Esophagus squamous epithelium (tissue), 4 donors: Measurements from ENCODE around the gene SPSB4.

Source experiments
- POLR2A ChIP-seq, 4 donors: fragments of 450-650 bp; IDR thresholded peaks; one replicate each; pipeline ENCODE4 v1.6.1; 2017; ENCODE audit warnings: antibody characterized with exemption in 4 of 4, mild to moderate bottlenecking in 4 of 4, moderate library complexity in 3 of 4
- TF ChIP-seq, protein P1 (sequence below), 6 experiments: fragments of 450-650 bp in 4 of 6; fragments of 200-600 bp in 2 of 6; sonication (generic) in 2 of 6; IDR thresholded peaks; one replicate each; pipeline ENCODE4 v1.5.1; 2016 to 2019; ENCODE audit warnings: antibody characterized with exemption in 6 of 6, mild to moderate bottlenecking in 4 of 6, moderate library complexity in 4 of 6

- TF ChIP-seq, protein P1, sequence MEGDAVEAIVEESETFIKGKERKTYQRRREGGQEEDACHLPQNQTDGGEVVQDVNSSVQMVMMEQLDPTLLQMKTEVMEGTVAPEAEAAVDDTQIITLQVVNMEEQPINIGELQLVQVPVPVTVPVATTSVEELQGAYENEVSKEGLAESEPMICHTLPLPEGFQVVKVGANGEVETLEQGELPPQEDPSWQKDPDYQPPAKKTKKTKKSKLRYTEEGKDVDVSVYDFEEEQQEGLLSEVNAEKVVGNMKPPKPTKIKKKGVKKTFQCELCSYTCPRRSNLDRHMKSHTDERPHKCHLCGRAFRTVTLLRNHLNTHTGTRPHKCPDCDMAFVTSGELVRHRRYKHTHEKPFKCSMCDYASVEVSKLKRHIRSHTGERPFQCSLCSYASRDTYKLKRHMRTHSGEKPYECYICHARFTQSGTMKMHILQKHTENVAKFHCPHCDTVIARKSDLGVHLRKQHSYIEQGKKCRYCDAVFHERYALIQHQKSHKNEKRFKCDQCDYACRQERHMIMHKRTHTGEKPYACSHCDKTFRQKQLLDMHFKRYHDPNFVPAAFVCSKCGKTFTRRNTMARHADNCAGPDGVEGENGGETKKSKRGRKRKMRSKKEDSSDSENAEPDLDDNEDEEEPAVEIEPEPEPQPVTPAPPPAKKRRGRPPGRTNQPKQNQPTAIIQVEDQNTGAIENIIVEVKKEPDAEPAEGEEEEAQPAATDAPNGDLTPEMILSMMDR (IDR thresholded peaks at IDR 0.05): no peak
- no peak for TF ChIP-seq POLR2A (IDR thresholded peaks at IDR 0.05)
Measured at GRCh38 chr3:141103067-141103466, 51.9 kb downstream of the SPSB4 start.
